ENCODE data around the gene SUGCT.

SUGCT gene

DNA sequence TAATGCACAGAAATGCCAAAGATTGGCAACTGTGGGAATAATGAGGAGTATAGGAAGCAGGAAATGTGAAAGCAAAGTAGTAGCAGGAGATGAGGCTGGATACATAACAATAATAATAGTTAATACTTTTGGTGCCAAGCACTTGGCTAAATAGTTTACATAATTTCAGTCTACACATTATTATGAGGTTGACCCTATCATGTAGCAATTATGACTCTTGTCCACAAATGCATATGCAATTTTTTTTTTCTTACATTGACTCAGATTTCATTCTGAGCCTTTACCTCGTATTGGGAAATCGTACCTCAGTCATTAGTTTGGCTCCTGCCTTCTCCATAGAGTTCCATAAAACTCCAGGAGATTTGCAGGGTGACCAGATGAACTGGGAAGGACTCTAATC, 219.9 kb downstream of the SUGCT start:
- no peaks in the 10 kb centered on the region for H3K27me3 ChIP-seq (ENCODE audit: insufficient read depth, low read length, poor library complexity)
- TF ChIP-seq EZH2 (IDR thresholded peaks at IDR 0.05; ENCODE audit: borderline replicate concordance, low read depth, low read length, severe bottlenecking) = no peak
- TF ChIP-seq, protein P1, sequence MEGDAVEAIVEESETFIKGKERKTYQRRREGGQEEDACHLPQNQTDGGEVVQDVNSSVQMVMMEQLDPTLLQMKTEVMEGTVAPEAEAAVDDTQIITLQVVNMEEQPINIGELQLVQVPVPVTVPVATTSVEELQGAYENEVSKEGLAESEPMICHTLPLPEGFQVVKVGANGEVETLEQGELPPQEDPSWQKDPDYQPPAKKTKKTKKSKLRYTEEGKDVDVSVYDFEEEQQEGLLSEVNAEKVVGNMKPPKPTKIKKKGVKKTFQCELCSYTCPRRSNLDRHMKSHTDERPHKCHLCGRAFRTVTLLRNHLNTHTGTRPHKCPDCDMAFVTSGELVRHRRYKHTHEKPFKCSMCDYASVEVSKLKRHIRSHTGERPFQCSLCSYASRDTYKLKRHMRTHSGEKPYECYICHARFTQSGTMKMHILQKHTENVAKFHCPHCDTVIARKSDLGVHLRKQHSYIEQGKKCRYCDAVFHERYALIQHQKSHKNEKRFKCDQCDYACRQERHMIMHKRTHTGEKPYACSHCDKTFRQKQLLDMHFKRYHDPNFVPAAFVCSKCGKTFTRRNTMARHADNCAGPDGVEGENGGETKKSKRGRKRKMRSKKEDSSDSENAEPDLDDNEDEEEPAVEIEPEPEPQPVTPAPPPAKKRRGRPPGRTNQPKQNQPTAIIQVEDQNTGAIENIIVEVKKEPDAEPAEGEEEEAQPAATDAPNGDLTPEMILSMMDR (IDR thresholded peaks at IDR 0.05; ENCODE audit: borderline replicate concordance, extremely low read depth, low read length, poor library complexity, severe bottlenecking) = no peak
- H2AFZ ChIP-seq (ENCODE audit: low read depth, low read length) = no peak overlapping the region
- no peak for DNase-seq
- no peak overlapping the region for H3K27ac ChIP-seq (ENCODE audit: low read length)
- H3K9ac ChIP-seq (ENCODE audit: low read depth, low read length) = no peak overlapping the region
- ATAC-seq (ENCODE audit: insufficient read depth, low read depth) = no peak
- no peaks in the 10 kb centered on the region for H3K4me1 ChIP-seq (ENCODE audit: insufficient read depth, low read length)
- no peak overlapping the region for H3K4me3 ChIP-seq (ENCODE audit: low read depth in 1 of 2, low read length in 2 of 2)
- no peaks in the 10 kb centered on the region for H3K79me2 ChIP-seq (ENCODE audit: insufficient read depth, low read length)
- no peak overlapping the region for H3K4me2 ChIP-seq (ENCODE audit: insufficient read depth, low read length)
- H4K20me1 ChIP-seq (ENCODE audit: insufficient read depth, low read length) = no peaks in the 10 kb centered on the region
- H3K36me3 ChIP-seq (ENCODE audit: insufficient read depth, low read length) = no peaks in the 10 kb centered on the region
- H3K9me3 ChIP-seq (ENCODE audit: insufficient read depth, low read length, severe bottlenecking) = no peaks in the 10 kb centered on the region

DNA sequence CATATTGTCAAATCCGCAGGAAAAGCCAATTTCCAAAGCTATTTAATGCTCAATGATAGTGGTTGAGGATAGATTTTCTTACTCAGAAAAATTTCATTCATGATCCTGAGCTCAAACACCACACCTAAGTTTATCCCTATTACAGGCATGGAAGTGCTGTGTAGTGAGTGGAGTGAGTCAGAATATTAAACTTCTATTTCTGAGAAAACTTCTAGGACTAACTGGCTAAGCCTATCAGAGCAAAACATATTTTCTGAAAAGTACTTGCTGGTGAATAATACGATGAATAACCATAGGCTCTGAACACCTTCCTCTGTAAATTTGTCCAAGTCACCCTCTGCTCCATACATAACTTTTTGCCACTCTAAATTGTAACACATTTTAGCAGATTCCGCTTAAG, 221.5 kb downstream of the SUGCT start:
- H3K4me1 ChIP-seq (ENCODE audit: insufficient read depth, low read length) = no peaks in the 10 kb centered on the region
- no peak overlapping the region for H3K4me3 ChIP-seq (ENCODE audit: low read depth in 1 of 2, low read length in 2 of 2)
- no peaks in the 10 kb centered on the region for H3K27me3 ChIP-seq (ENCODE audit: insufficient read depth, low read length, poor library complexity)
- H4K20me1 ChIP-seq (ENCODE audit: insufficient read depth, low read length) = no peaks in the 10 kb centered on the region
- no peaks in the 10 kb centered on the region for H3K79me2 ChIP-seq (ENCODE audit: insufficient read depth, low read length)
- ATAC-seq (ENCODE audit: insufficient read depth, low read depth) (no peak), DNase-seq (no peak)
- H3K4me2 ChIP-seq (ENCODE audit: insufficient read depth, low read length) = no peak overlapping the region
- TF ChIP-seq, protein P1 (IDR thresholded peaks at IDR 0.05; ENCODE audit: borderline replicate concordance, extremely low read depth, low read length, poor library complexity, severe bottlenecking) = no peak
- no peak for TF ChIP-seq EZH2 (IDR thresholded peaks at IDR 0.05; ENCODE audit: borderline replicate concordance, low read depth, low read length, severe bottlenecking)
- no peak overlapping the region for H3K9ac ChIP-seq (ENCODE audit: low read depth, low read length)
- no peak overlapping the region for H2AFZ ChIP-seq (ENCODE audit: low read depth, low read length)
- no peaks in the 10 kb centered on the region for H3K36me3 ChIP-seq (ENCODE audit: insufficient read depth, low read length)
- no peaks in the 10 kb centered on the region for H3K9me3 ChIP-seq (ENCODE audit: insufficient read depth, low read length, severe bottlenecking)
- no peak overlapping the region for H3K27ac ChIP-seq (ENCODE audit: low read length)

DNA sequence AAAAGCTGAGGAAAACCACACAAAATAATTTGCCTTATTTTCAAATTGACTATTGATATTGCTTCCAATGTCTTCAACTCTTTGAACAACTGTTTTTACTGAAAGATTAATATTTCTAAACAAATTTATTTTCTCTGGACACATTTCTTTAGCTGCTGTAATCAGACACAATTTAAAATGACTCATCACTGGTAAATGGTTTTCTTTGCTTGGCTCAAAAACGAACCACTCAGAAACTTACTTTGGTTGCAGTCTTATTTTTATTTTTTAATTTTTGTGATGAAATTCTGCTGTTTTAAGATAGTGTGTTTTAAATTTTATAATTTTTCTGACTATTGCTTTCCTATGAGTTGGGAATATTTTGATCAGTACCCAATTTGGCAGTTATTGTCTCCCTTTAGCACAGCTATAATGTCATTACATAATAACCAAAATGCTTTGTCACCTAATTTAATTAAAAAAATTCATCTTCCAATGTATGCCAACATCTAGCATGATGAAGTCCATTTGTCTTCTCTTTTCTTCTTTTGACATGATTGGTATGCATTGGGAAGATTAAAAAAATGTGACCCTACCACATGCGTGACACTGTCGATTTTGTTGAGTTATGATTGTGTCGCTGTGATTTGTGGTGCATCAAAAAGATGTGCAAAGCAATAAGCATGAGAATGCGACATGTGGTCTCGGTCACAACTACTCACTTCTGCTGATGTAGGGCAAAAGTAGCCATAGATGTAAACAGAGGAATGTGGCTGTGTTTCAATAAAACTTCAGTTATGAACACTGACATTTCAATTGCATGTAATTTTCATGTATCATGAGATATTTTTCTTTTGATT, 222.3 kb downstream of the SUGCT start:
- no peak overlapping the region for H3K4me2 ChIP-seq (ENCODE audit: insufficient read depth, low read length)
- DNase-seq (no peak), ATAC-seq (ENCODE audit: insufficient read depth, low read depth) (no peak)
- H4K20me1 ChIP-seq (ENCODE audit: insufficient read depth, low read length) = no peaks in the 10 kb centered on the region
- H3K27me3 ChIP-seq (ENCODE audit: insufficient read depth, low read length, poor library complexity) = no peaks in the 10 kb centered on the region
- H3K4me1 ChIP-seq (ENCODE audit: insufficient read depth, low read length) = no peaks in the 10 kb centered on the region
- no peak overlapping the region for H2AFZ ChIP-seq (ENCODE audit: low read depth, low read length)
- H3K9me3 ChIP-seq (ENCODE audit: insufficient read depth, low read length, severe bottlenecking) = no peaks in the 10 kb centered on the region
- H3K36me3 ChIP-seq (ENCODE audit: insufficient read depth, low read length) = no peaks in the 10 kb centered on the region
- H3K27ac ChIP-seq (ENCODE audit: low read length) = no peak overlapping the region
- no peak for TF ChIP-seq EZH2 (IDR thresholded peaks at IDR 0.05; ENCODE audit: borderline replicate concordance, low read depth, low read length, severe bottlenecking)
- TF ChIP-seq, protein P1 (IDR thresholded peaks at IDR 0.05; ENCODE audit: borderline replicate concordance, extremely low read depth, low read length, poor library complexity, severe bottlenecking) = no peak
- no peaks in the 10 kb centered on the region for H3K79me2 ChIP-seq (ENCODE audit: insufficient read depth, low read length)
- no peak overlapping the region for H3K9ac ChIP-seq (ENCODE audit: low read depth, low read length)
- no peak overlapping the region for H3K4me3 ChIP-seq (ENCODE audit: low read depth in 1 of 2, low read length in 2 of 2)

Measured in DND-41 (cell line).